GM23248 (cell line): ENCODE results near the gene TRPM2.

ENCODE experiments used
- EZH2 ChIP-seq: fragments of 200-600 bp; sonication (generic); IDR thresholded peaks from 2 replicates; pipeline ENCODE4 v1.6.1; 2018; ENCODE audit warnings: antibody characterized with exemption, mild to moderate bottlenecking; ENCODE audit not compliant: insufficient read depth, poor library complexity, severe bottlenecking
- EZH2phosphoT487 ChIP-seq: fragments of 200-600 bp; sonication (generic); IDR thresholded peaks from 2 replicates; pipeline ENCODE4 v1.6.1; 2018; ENCODE audit warnings: antibody characterized with exemption, moderate library complexity, mild to moderate bottlenecking, low read depth; ENCODE audit not compliant: insufficient read depth

DNA sequence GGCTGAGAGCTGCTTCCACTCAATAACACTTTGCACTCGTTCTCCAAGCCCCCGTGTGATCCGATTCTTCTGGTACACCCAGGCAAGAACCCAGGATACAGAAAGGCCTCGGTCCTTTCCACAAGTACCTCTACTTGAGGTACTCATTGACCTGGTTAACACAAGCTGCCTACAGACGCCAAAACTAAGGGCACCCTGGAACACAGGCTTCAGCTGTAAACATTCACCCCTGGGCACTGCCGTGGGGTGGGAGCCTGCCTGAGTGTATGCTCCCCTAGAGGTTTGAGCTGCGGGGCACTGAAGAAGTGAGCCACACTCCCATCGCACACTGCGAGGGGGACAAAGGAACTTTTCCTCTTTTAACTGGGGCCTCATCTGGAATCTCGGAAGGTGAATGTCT, 132.4 kb downstream of the TRPM2 start:
- TF ChIP-seq EZH2 (no peak), EZH2phosphoT487 (no peak)
